CD8-positive, alpha-beta memory T cell (primary cell): ENCODE data around the gene POC1B. TPM values are rescaled to one million over a fixed set of nuclear protein-coding genes. Genes with fewer than 3 reads are reported as not detected.
A peak's percentile ranks its signal among the peaks of the same experiment; 100 is the strongest.

ENCODE experiments used
- CTCF ChIA-PET: fragments of 350-600 bp; sonication (Branson Sonifier 250); formaldehyde crosslinking; loops from one replicate; lab custom pipeline; 2021; ENCODE audit warnings: antibody characterized with exemption; lab: Charles Lee
- POLR2A ChIA-PET: fragments of 350-600 bp; sonication (Branson Sonifier 250); formaldehyde crosslinking; loops from one replicate; lab custom pipeline; 2021; ENCODE audit warnings: antibody characterized with exemption; lab: Charles Lee
- DNase-seq, 5 donors: peaks; one replicate each; pipeline versions ENCODE4 v3.0.0 to v3.0.0-alpha.2; 2020 to 2022; ENCODE audit warnings: mixed read lengths in 1 of 5
- H3K27ac ChIP-seq: one replicate; pipeline ENCODE4 v1.7.0; 2013; ENCODE audit warnings: low read depth, mild to moderate bottlenecking, low read length, moderate library complexity
- H3K27me3 ChIP-seq: 2 replicates; pipeline ENCODE4 v1.7.0; 2013; ENCODE audit warnings: low read length, mild to moderate bottlenecking; ENCODE audit not compliant: insufficient read depth, poor library complexity, severe bottlenecking
- H3K36me3 ChIP-seq: 2 replicates; pipeline ENCODE4 v1.7.0; 2013; ENCODE audit warnings: mild to moderate bottlenecking, low read length, moderate library complexity; ENCODE audit not compliant: insufficient read depth
- H3K4me1 ChIP-seq: 2 replicates; pipeline ENCODE4 v1.7.0; 2013; ENCODE audit warnings: mild to moderate bottlenecking, low read length, moderate library complexity; ENCODE audit not compliant: insufficient read depth
- H3K4me3 ChIP-seq: 2 replicates; pipeline ENCODE4 v1.7.0; 2013; ENCODE audit warnings: mild to moderate bottlenecking, low read length
- H3K9me3 ChIP-seq: 2 replicates; pipeline ENCODE4 v1.7.0; 2013; ENCODE audit warnings: mild to moderate bottlenecking, low read length
- H3K27ac Mint-ChIP-seq, 8 donors: one replicate each; pipeline ENCODE4 v1.8.0; 2020 to 2021; ENCODE audit warnings: mixed read lengths in 8 of 8, mild to moderate bottlenecking in 6 of 8, inconsistent platforms in 3 of 8, moderate library complexity in 3 of 8
- H3K27me3 Mint-ChIP-seq, 2 donors: one replicate each; pipeline ENCODE4 v1.8.0; 2020 to 2021; ENCODE audit warnings: mixed read lengths in 2 of 2, mild to moderate bottlenecking in 1 of 2, moderate library complexity in 1 of 2
- H3K36me3 Mint-ChIP-seq, 3 donors: one replicate each; pipeline ENCODE4 v1.8.0; 2020 to 2021; ENCODE audit warnings: mixed read lengths in 3 of 3, inconsistent platforms in 1 of 3, mild to moderate bottlenecking in 1 of 3
- H3K4me1 Mint-ChIP-seq, 3 donors: one replicate each; pipeline ENCODE4 v1.8.0; 2020 to 2021; ENCODE audit warnings: mixed read lengths in 3 of 3, inconsistent platforms in 1 of 3, mild to moderate bottlenecking in 1 of 3
- H3K4me3 Mint-ChIP-seq, 7 donors: one replicate each; pipeline ENCODE4 v1.8.0; 2020 to 2021; ENCODE audit warnings: mixed read lengths in 7 of 7, mild to moderate bottlenecking in 6 of 7, moderate library complexity in 4 of 7, inconsistent platforms in 2 of 7
- H3K9me3 Mint-ChIP-seq, 5 donors: one replicate each; pipeline ENCODE4 v1.8.0; 2020 to 2022; ENCODE audit warnings: mixed read lengths in 5 of 5, mild to moderate bottlenecking in 3 of 5, moderate library complexity in 2 of 5, inconsistent platforms in 1 of 5
- polyA plus RNA-seq: library from polyadenylated mRNA; unstranded; fragments of 300-500 nt; fragmentation: Illumina TruSeq; gene quantifications from one replicate; pipeline ENCODE4 v1.2.3, GENCODE V29; 2021
- total RNA-seq, 2 experiments: library from RNA; stranded (reverse); gene quantifications; one replicate each; pipeline ENCODE4 v1.2.3, GENCODE V29; 2021

The POC1B gene
- total and polyA plus RNA-seq, 3 experiments from 2014 or later = 21.8 to 38.9 (median 22.6) TPM

- POLR2A ChIA-PET = no interaction called here
- Mint-ChIP-seq H3K9me3 (peaks cover 0 to 1% (median 0%) of the 10 kb centered on the region in 5 donors), H3K27ac (no peak overlapping the region), H3K4me3 (no peak overlapping the region), H3K36me3 (peaks cover 0 to 17% (median 6%) of the 10 kb centered on the region in 3 donors), H3K27me3 (peaks cover 0 to 1% of the 10 kb centered on the region in 2 donors), H3K4me1 (no peaks in the 10 kb centered on the region)
- H3K27me3 ChIP-seq = no peaks in the 10 kb centered on the region
- CTCF ChIA-PET = no interaction called here
- DNase-seq = no peak
- H3K36me3 ChIP-seq = no peaks in the 10 kb centered on the region
- no peak overlapping the region for H3K27ac ChIP-seq
- H3K4me1 ChIP-seq = no peaks in the 10 kb centered on the region
- no peaks in the 10 kb centered on the region for H3K9me3 ChIP-seq
- H3K4me3 ChIP-seq = no peak overlapping the region
Observed at GRCh38 chr12:89412665-89413064, 113.2 kb downstream of the POC1B start.

GRCh38 chr12:89411846-89412245 lies 114.0 kb downstream of the POC1B start:
- H3K27me3 ChIP-seq = no peaks in the 10 kb centered on the region
- ChIA-PET CTCF (no interaction called here), POLR2A (no interaction called here)
- H3K9me3 ChIP-seq = no peaks in the 10 kb centered on the region
- Mint-ChIP-seq H3K9me3 (peaks cover 0 to 1% (median 0%) of the 10 kb centered on the region in 5 donors), H3K36me3 (peaks cover 0 to 17% (median 6%) of the 10 kb centered on the region in 3 donors), H3K27me3 (peaks cover 0 to 1% of the 10 kb centered on the region in 2 donors), H3K4me3 (no peak overlapping the region), H3K4me1 (no peaks in the 10 kb centered on the region), H3K27ac (no peak overlapping the region)
- no peak overlapping the region for H3K27ac ChIP-seq
- H3K36me3 ChIP-seq = no peaks in the 10 kb centered on the region
- DNase-seq = no peak
- H3K4me1 ChIP-seq = no peaks in the 10 kb centered on the region
- H3K4me3 ChIP-seq = no peak overlapping the region

- Mint-ChIP-seq H3K36me3 (peaks cover 0 to 17% (median 8%) of the 10 kb centered on the region in 3 donors), H3K9me3 (peaks cover 0 to 1% (median 0%) of the 10 kb centered on the region in 5 donors), H3K4me3 (no peak overlapping the region), H3K27ac (no peak overlapping the region), H3K27me3 (peaks cover 0 to 1% of the 10 kb centered on the region in 2 donors), H3K4me1 (no peaks in the 10 kb centered on the region)
- Histone ChIP-seq H3K4me1 (no peaks in the 10 kb centered on the region), H3K4me3 (no peak overlapping the region), H3K36me3 (no peaks in the 10 kb centered on the region), H3K9me3 (no peaks in the 10 kb centered on the region), H3K27me3 (no peaks in the 10 kb centered on the region), H3K27ac (no peak overlapping the region)
- ChIA-PET POLR2A (no interaction called here), CTCF (no interaction called here)
- DNase-seq = no peak
Observed at GRCh38 chr12:89411234-89411633, 114.6 kb downstream of the POC1B start.

GRCh38 chr12:89405626-89406345 lies 120.1 kb downstream of the POC1B start:
- no peaks in the 10 kb centered on the region for H3K4me1 ChIP-seq
- H3K27me3 ChIP-seq = no peaks in the 10 kb centered on the region
- no peak overlapping the region for H3K27ac ChIP-seq
- POLR2A ChIA-PET = no interaction called here
- no peaks in the 10 kb centered on the region for H3K9me3 ChIP-seq
- H3K36me3 ChIP-seq = no peaks in the 10 kb centered on the region
- Mint-ChIP-seq H3K27ac (peak overlapping the region in 2 of 8 donors; percentile 61 to 79), H3K9me3 (peaks cover 0 to under 1% (median 0%) of the 10 kb centered on the region in 5 donors), H3K27me3 (no peaks in the 10 kb centered on the region), H3K36me3 (peaks cover 0 to 13% (median 9%) of the 10 kb centered on the region in 3 donors), H3K4me3 (no peak overlapping the region), H3K4me1 (peaks cover 0 to 1% (median 0%) of the 10 kb centered on the region in 3 donors)
- no peak for DNase-seq
- CTCF ChIA-PET = no interaction called here
- H3K4me3 ChIP-seq = no peak overlapping the region

GRCh38 chr12:89401433-89402058 lies 124.3 kb downstream of the POC1B start:
- ChIA-PET CTCF (no interaction called here), POLR2A (no interaction called here)
- peaks cover 8% of the 10 kb centered on the region for H3K4me1 ChIP-seq
- H3K27ac ChIP-seq = no peak overlapping the region
- H3K27ac Mint-ChIP-seq = peak overlapping the region in 1 of 8 donors; percentile 19
- H3K9me3 ChIP-seq = no peaks in the 10 kb centered on the region
- H3K36me3 ChIP-seq = no peaks in the 10 kb centered on the region
- no peak overlapping the region for H3K4me3 Mint-ChIP-seq
- no peaks in the 10 kb centered on the region for H3K27me3 Mint-ChIP-seq
- H3K9me3 Mint-ChIP-seq = no peaks in the 10 kb centered on the region
- H3K36me3 Mint-ChIP-seq = peaks cover 0 to 6% (median 0%) of the 10 kb centered on the region in 3 donors
- no peak for DNase-seq
- H3K27me3 ChIP-seq = no peaks in the 10 kb centered on the region
- peaks cover 20 to 26% (median 23%) of the 10 kb centered on the region in 3 donors for H3K4me1 Mint-ChIP-seq
- no peak overlapping the region for H3K4me3 ChIP-seq

GRCh38 chr12:89400415-89400814 lies 125.4 kb downstream of the POC1B start:
- Mint-ChIP-seq H3K4me1 (peaks cover 20 to 26% (median 23%) of the 10 kb centered on the region in 3 donors), H3K27me3 (no peaks in the 10 kb centered on the region), H3K9me3 (no peaks in the 10 kb centered on the region), H3K36me3 (peaks cover 0 to 8% (median 0%) of the 10 kb centered on the region in 3 donors), H3K27ac (peak overlapping the region in 3 of 8 donors; percentile 51 to 66 (median 52)), H3K4me3 (no peak overlapping the region)
- no peak overlapping the region for H3K27ac ChIP-seq
- DNase-seq = no peak
- H3K36me3 ChIP-seq = no peaks in the 10 kb centered on the region
- no peak overlapping the region for H3K4me3 ChIP-seq
- ChIA-PET CTCF (no interaction called here), POLR2A (no interaction called here)
- no peaks in the 10 kb centered on the region for H3K9me3 ChIP-seq
- no peaks in the 10 kb centered on the region for H3K27me3 ChIP-seq
- peaks cover 8% of the 10 kb centered on the region for H3K4me1 ChIP-seq

- H3K4me3 Mint-ChIP-seq = peak overlapping the region in 2 of 7 donors; percentile 0 to 36
- Histone ChIP-seq H3K36me3 (no peaks in the 10 kb centered on the region), H3K27ac (no peak overlapping the region), H3K4me3 (no peak overlapping the region), H3K9me3 (no peaks in the 10 kb centered on the region), H3K27me3 (no peaks in the 10 kb centered on the region), H3K4me1 (peaks cover 8% of the 10 kb centered on the region)
- no peaks in the 10 kb centered on the region for H3K9me3 Mint-ChIP-seq
- peaks cover 18 to 28% (median 24%) of the 10 kb centered on the region in 3 donors for H3K4me1 Mint-ChIP-seq
- H3K27me3 Mint-ChIP-seq = no peaks in the 10 kb centered on the region
- CTCF ChIA-PET = no interaction called here
- DNase-seq = no peak
- POLR2A ChIA-PET = no interaction called here
- peak overlapping the region in 2 of 8 donors; percentile 15 to 74 for H3K27ac Mint-ChIP-seq
- peaks cover 0 to 7% (median 0%) of the 10 kb centered on the region in 3 donors for H3K36me3 Mint-ChIP-seq
Observed at GRCh38 chr12:89395712-89396111, 130.1 kb downstream of the POC1B start.

- ChIA-PET POLR2A (no interaction called here), CTCF (no interaction called here)
- H3K9me3 Mint-ChIP-seq = no peaks in the 10 kb centered on the region
- Histone ChIP-seq H3K27ac (no peak overlapping the region), H3K36me3 (no peaks in the 10 kb centered on the region), H3K27me3 (no peaks in the 10 kb centered on the region), H3K4me1 (peaks cover 19% of the 10 kb centered on the region), H3K9me3 (no peaks in the 10 kb centered on the region), H3K4me3 (no peak overlapping the region)
- H3K27me3 Mint-ChIP-seq = no peaks in the 10 kb centered on the region
- H3K36me3 Mint-ChIP-seq = peaks cover 0 to 6% (median 0%) of the 10 kb centered on the region in 3 donors
- peaks cover 18 to 33% (median 27%) of the 10 kb centered on the region in 3 donors for H3K4me1 Mint-ChIP-seq
- DNase-seq = no peak
- H3K4me3 Mint-ChIP-seq = no peak overlapping the region
- peak overlapping the region in 1 of 8 donors; percentile 19 for H3K27ac Mint-ChIP-seq
Observed at GRCh38 chr12:89393551-89394121, 132.2 kb downstream of the POC1B start.
